A549 treated with Mapracorat at 1 μM for 4 hours (cell line): ENCODE data around the gene MANF. TPM values are rescaled to one million over a fixed set of nuclear protein-coding genes. Genes with fewer than 3 reads are reported as not detected.

Experiments used
- total RNA-seq: library from RNA; stranded (reverse); fragments of 200-300 nt; extraction: Qiagen RNA extraction; gene quantifications from 5 replicates; pipeline ENCODE4 v1.2.3, GENCODE V29; 2022

The MANF gene
- total RNA-seq = 99.6 to 125 TPM (median 110 TPM) in 5 replicates

DNA sequence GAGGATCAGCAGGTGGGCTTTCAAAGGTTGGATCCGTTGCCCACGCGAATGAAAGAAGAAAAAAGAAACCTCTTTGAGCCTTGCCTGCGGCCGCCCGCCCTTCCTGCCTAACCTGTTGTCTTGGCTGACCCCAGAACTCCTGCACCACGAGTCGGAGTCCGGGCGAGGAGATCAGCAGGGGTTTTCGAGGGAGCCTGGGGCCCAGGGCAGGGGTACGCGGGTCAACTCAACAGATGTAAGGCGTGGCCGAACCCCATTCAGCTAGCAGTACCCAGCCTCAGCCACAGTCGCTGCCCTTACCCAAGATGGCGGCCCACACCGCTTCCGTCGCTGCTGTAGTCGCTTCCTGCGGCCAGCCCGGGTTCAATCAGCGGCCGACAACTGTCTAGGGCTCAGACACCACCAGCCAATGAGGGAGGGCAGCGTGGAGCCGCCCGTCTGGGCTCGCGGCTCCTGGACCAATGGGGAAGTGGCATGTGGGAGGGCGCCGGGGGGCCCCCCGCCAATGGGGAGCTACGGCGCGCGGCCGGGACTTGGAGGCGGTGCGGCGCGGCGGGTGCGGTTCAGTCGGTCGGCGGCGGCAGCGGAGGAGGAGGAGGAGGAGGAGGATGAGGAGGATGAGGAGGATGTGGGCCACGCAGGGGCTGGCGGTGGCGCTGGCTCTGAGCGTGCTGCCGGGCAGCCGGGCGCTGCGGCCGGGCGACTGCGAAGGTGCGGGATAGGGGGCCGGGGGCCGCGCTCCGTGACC is at the start of gene MANF:
Gene MANF, plus strand, starts transcription at position 566 of the 748 bp plus-strand sequence. Its CDS starts 52 bp downstream, at position 618.

DNA sequence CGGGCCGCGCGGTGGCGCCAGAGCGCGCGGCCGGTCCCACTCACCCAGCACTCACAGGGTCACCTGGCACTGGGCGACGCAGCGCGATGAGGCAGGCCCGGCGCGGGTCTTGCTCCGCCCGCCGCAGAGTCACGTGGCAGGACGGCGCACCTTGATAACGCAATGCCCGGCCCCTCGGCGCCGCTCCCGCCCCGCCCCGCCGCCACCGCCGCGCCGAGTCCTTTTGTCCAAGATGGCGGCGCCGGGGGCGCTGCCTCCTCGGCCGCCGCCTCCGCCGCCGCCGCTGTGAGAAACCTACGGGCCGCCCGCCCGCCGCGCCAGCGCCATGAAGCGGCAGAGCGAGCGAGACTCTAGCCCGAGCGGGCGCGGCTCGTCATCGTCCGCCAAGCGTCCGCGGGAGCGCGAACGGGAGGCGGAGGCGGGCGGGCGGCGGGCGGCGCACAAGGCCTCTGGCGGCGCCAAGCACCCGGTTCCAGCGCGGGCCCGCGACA is 6.0 kb downstream of the MANF start, which contains the start of gene RBM15B:
Gene RBM15B, plus strand, starts transcription at position 211 of the 491 bp plus-strand sequence. Its CDS starts 115 bp downstream, at position 326.

Other genes starting within 250 kb of the MANF start
- gene RBM15B, start 6.0 kb downstream of the MANF start, total RNA-seq = 15.5 to 20.0 TPM (median 19.4 TPM) in 5 replicates
- gene DCAF1, start 114.7 kb downstream of the MANF start, total RNA-seq = 10.9 to 14.2 TPM (median 12.1 TPM) in 5 replicates
- 3.6 to 4.1 TPM (median 3.9 TPM) in 5 replicates for gene RAD54L2, start 153.4 kb downstream of the MANF start, total RNA-seq